ENCODE measurements around the gene NPIPB6.

The NPIPB6 gene

DNA sequence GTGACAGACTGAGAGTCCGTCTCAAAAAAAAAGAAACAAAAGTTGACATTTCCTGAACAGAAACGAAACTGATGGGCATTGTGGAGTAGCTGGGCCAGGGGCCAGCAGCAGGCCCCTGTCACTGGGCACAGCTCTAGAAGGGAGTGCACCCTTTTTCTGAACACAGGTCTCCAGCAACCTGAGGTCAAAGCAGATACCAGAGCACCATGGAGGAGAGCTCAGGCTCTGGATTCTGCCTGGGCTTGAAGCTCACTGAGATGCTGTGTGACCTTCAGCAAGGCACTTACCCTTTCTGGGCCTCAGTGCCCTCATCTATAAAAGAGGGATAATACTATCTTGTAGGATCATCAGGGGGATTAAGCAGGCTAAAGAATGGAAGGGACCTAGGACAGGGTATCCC is 66.0 kb downstream of the NPIPB6 start:
- DNase-seq: no peak

DNA sequence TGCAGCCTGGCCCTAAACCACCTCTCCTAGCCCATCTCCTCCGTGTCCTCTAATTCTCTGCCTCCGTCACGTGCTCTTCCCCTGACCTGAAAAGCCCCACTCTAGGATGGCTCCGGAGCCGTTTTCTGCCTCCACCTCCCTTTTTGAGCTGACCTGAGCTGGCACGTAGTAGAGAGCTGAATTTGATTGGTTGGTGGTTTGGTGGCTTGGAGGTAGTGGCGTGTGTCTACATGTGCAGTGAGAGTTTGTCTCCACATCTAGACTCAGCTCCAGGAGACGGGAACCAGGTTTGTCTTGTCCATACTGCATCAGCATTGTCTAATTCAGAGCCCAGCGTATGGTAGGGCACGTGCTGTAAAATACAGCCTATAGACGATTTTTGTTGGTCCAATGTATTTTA is 68.0 kb downstream of the NPIPB6 start:
- no peak for DNase-seq

DNA sequence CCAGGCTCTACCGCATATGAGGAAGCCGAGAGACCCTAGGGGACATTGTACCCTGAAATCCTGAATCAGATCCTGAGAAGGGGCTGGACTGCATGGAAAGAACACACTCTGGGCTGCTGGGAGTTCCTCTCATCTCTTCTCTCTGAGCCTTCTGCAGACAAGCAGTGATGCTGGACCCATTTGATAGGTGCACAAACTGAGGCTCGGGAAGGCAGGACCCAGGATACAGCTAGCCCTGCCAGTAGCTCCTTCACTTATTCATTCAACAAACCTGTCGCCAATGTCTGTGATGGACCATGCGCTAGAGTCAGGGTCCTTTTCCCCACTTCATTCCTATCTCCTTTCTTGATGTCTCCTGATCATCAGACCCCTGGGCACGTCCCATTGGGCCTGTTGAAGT is 69.1 kb downstream of the NPIPB6 start:
- DNase-seq: no peak

DNA sequence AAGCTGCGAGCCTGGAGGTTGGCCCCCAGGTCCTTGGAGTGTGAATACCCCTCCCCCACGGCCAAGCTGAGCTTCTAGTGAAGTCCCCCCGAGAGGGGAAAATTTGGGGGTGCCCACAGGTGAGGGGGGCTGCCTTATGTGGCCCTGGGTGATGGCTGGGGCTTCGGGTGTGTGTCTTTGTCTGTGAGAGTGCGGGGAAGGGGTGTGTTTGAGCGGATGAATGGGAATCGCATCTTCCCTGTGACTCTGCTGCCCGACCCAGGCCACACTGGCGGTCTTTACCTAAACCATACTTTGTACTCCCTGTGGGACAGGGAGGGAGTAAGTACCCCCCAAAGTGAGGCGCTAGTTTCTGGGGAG is 69.7 kb downstream of the NPIPB6 start:
- no peak for DNase-seq

DNA sequence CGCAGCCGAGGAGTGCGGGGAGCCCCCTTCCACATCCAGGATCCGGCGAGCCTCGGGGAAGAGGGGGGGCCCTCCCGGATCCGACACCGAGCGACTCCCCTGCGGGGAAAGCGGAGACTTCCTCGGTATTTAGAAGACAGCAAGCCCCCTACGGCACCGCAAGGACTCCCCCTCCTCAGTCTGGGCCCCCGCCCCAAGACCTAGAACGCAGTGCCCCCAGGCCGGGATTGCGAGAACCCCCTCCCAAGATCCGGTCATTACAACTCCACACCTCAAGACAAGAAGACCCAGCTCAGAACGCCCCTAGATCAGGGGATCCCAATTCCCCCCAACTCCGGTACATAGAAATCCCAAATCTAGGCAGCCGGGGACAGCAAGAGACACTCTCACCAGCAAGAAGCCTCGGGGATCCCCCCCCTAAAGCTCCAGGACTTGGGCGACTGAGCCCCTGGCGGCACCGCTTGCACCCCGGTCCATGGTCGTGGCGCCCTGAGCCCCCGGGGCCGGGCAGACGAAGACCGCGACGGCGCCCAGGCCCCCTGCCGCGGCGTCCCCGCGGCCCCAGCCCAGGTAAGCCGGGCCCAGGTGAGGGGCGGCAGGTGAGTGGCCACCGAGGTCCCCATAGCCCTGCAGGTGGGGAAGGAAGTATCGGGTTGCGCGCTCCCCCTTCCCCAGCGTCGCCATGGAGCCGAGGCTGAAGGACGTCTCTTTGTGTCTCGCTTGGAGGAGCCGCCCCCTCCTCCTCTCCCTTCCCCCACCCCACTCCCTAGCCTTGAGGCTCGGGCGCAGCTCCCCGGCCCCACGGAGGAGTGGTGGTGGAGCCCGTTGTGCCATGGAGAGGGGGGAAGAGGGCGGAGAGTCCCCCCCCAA is 70.3 kb downstream of the NPIPB6 start:
- DNase-seq: peak in 1 of 2 experiments; percentile 22

Measured in activated CD4-positive, alpha-beta T cell treated with anti-CD3 and anti-CD28 coated beads, Interleukin-2, amount 50 U/mL, for 4 hours (primary cell).